Smooth muscle cell (in vitro differentiated cells): Measurements from ENCODE around the gene SLC25A11. TPM values are rescaled to one million over a fixed set of nuclear protein-coding genes. Genes with fewer than 3 reads are reported as not detected.

Experiments
- DNase-seq: peaks from one replicate; lab custom pipeline; 2025; ENCODE audit not compliant: unreplicated experiment; lab: John Stamatoyannopoulos, UW
- H2AFZ ChIP-seq: fragments of 200-600 bp; sonication (generic); 2 replicates; pipeline ENCODE4 v1.6.0; 2016; ENCODE audit warnings: antibody characterized with exemption, low read depth, mild to moderate bottlenecking
- H3F3A ChIP-seq: fragments of 200-600 bp; sonication (generic); 2 replicates; pipeline ENCODE4 v1.6.0; 2017; ENCODE audit warnings: antibody characterized with exemption, low read depth
- H3K27ac ChIP-seq: fragments of 200-600 bp; sonication (generic); 2 replicates; pipeline ENCODE4 v1.5.1; 2016; ENCODE audit warnings: low read depth, mild to moderate bottlenecking
- H3K27me3 ChIP-seq: fragments of 200-600 bp; sonication (generic); 2 replicates; pipeline ENCODE4 v1.6.1; 2016; ENCODE audit warnings: low read depth, mild to moderate bottlenecking
- H3K36me3 ChIP-seq: fragments of 200-600 bp; sonication (generic); 2 replicates; pipeline ENCODE4 v1.5.1; 2016; ENCODE audit warnings: low read depth
- H3K4me1 ChIP-seq: fragments of 200-600 bp; sonication (generic); 2 replicates; pipeline ENCODE4 v1.5.1; 2016; ENCODE audit warnings: low read depth
- H3K4me2 ChIP-seq: fragments of 200-600 bp; sonication (generic); 2 replicates; pipeline ENCODE4 v1.6.0; 2016; ENCODE audit warnings: mild to moderate bottlenecking
- H3K4me3 ChIP-seq: fragments of 200-600 bp; sonication (generic); 2 replicates; pipeline ENCODE4 v1.5.1; 2016; ENCODE audit warnings: mild to moderate bottlenecking
- H3K79me2 ChIP-seq: fragments of 200-600 bp; sonication (generic); 2 replicates; pipeline ENCODE4 v1.6.0; 2016; ENCODE audit warnings: low read depth, mild to moderate bottlenecking
- H3K9ac ChIP-seq: fragments of 200-600 bp; sonication (generic); 2 replicates; pipeline ENCODE4 v1.6.0; 2016; ENCODE audit warnings: low read depth
- H3K9me3 ChIP-seq: fragments of 200-600 bp; sonication (generic); replicated peaks from 2 replicates; pipeline ENCODE4 v1.5.1; 2016; ENCODE audit warnings: low read depth
- H4K20me1 ChIP-seq: fragments of 200-600 bp; sonication (generic); 2 replicates; pipeline ENCODE4 v1.6.0; 2016; ENCODE audit warnings: low read depth
- CTCF ChIP-seq: fragments of 200-600 bp; sonication (generic); IDR thresholded peaks from 2 replicates; pipeline ENCODE4 v1.5.1; 2017; ENCODE audit warnings: borderline replicate concordance, mild to moderate bottlenecking, antibody characterized with exemption; ENCODE audit not compliant: insufficient read depth, poor library complexity, severe bottlenecking
- WGBS: methylation state at CpG from one replicate; pipeline ENCODE4 v1.1.7; 2016; ENCODE audit warnings: low lambda C conversion rate; 5-methylcytosine and 5-hydroxymethylcytosine counted together
- polyA plus RNA-seq: library from polyadenylated mRNA; unstranded; fragments of >200 nt; fragmentation: Nextera tagmentation; extraction: Ambion mirVana; gene quantifications from 2 replicates; pipeline ENCODE4 v1.2.1, GENCODE V29; 2016
- total RNA-seq: library from RNA; depleted of rRNA; stranded (reverse); fragments of >200 nt; gene quantifications from 2 replicates; pipeline ENCODE4 v1.2.3, GENCODE V29; 2014

The SLC25A11 gene
- total and polyA plus RNA-seq, 2 experiments from 2014 or later = 29.9 to 67.5 TPM

- H3K4me3 ChIP-seq = peak overlapping the region; percentile 60
- H3K36me3 ChIP-seq = no peaks in the 10 kb centered on the region
- peak overlapping the region; percentile 86 for H3K9ac ChIP-seq
- no peak overlapping the region for H2AFZ ChIP-seq
- no peak for TF ChIP-seq CTCF
- H3K27me3 ChIP-seq = no peaks in the 10 kb centered on the region
- peaks cover 11% of the 10 kb centered on the region for H3F3A ChIP-seq
- H4K20me1 ChIP-seq = peaks cover 47% of the 10 kb centered on the region
- H3K79me2 ChIP-seq = peaks cover 41% of the 10 kb centered on the region
- H3K27ac ChIP-seq = peak overlapping the region; percentile 95
- DNase-seq = peak; percentile 50
- H3K4me2 ChIP-seq = peak overlapping the region; percentile 85
- peaks cover 9% of the 10 kb centered on the region for H3K4me1 ChIP-seq
- WGBS = 9% methylated on average over 10 of the region's 15 CpGs
- H3K9me3 ChIP-seq = no peaks in the 10 kb centered on the region
Measured at GRCh38 chr17:4969047-4969550, 29.3 kb upstream of the SLC25A11 start.

GRCh38 chr17:4968486-4969046, 28.7 kb upstream of the SLC25A11 start:
- Histone ChIP-seq H3K4me1 (peaks cover 9% of the 10 kb centered on the region), H3K79me2 (peaks cover 47% of the 10 kb centered on the region), H3K4me2 (peak overlapping the region; percentile 85), H3K9ac (peak overlapping the region; percentile 86), H3K9me3 (no peaks in the 10 kb centered on the region), H3K27me3 (no peaks in the 10 kb centered on the region), H2AFZ (no peak overlapping the region), H3K27ac (peak overlapping the region; percentile 95), H3K36me3 (no peaks in the 10 kb centered on the region), H4K20me1 (peaks cover 42% of the 10 kb centered on the region), H3K4me3 (peak overlapping the region; percentile 60), H3F3A (peaks cover 11% of the 10 kb centered on the region)
- DNase-seq = peak; percentile 50
- no peak for TF ChIP-seq CTCF
- under 1% methylated on average over 23 of the region's 23 CpGs for WGBS

GRCh38 chr17:4967539-4968485, 28.0 kb upstream of the SLC25A11 start, which contains the start of gene SPAG7:
TSS of gene SPAG7 (minus strand) at chr17:4967817. CDS start at chr17:4967804, 13 bp downstream.
- no peaks in the 10 kb centered on the region for H3K9me3 ChIP-seq
- H2AFZ ChIP-seq = peak within 1 kb of the TSS; percentile 27
- no peaks in the 10 kb centered on the region for H3K36me3 ChIP-seq
- peaks cover 34% of the 10 kb centered on the region for H4K20me1 ChIP-seq
- DNase-seq = peak; percentile 98
- H3K9ac ChIP-seq = peak within 1 kb of the TSS; percentile 86
- H3K79me2 ChIP-seq = peaks cover 50% of the 10 kb centered on the region
- no peaks in the 10 kb centered on the region for H3K27me3 ChIP-seq
- peaks cover 11% of the 10 kb centered on the region for H3F3A ChIP-seq
- TF ChIP-seq CTCF = no peak
- peaks cover 9% of the 10 kb centered on the region for H3K4me1 ChIP-seq
- H3K4me3 ChIP-seq = peak within 1 kb of the TSS; percentile 60
- peak within 1 kb of the TSS; percentile 97 for H3K4me2 ChIP-seq
- WGBS = 1% methylated on average over 66 of the region's 66 CpGs
- peak within 1 kb of the TSS; percentile 95 for H3K27ac ChIP-seq
